Stromal cell of bone marrow (primary cell): ENCODE results near the gene PTMA.
"Not testable (repeated sequence)": the region's sequence is repeated elsewhere in the genome, so short reads cannot be mapped to it uniquely, and the experiment has no call there.

Experiments used
- DNase-seq: peaks from one replicate; pipeline ENCODE4 v3.0.0-alpha.2; 2012; ENCODE audit warnings: low read depth

PTMA gene, protein sequence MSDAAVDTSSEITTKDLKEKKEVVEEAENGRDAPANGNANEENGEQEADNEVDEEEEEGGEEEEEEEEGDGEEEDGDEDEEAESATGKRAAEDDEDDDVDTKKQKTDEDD

DNA sequence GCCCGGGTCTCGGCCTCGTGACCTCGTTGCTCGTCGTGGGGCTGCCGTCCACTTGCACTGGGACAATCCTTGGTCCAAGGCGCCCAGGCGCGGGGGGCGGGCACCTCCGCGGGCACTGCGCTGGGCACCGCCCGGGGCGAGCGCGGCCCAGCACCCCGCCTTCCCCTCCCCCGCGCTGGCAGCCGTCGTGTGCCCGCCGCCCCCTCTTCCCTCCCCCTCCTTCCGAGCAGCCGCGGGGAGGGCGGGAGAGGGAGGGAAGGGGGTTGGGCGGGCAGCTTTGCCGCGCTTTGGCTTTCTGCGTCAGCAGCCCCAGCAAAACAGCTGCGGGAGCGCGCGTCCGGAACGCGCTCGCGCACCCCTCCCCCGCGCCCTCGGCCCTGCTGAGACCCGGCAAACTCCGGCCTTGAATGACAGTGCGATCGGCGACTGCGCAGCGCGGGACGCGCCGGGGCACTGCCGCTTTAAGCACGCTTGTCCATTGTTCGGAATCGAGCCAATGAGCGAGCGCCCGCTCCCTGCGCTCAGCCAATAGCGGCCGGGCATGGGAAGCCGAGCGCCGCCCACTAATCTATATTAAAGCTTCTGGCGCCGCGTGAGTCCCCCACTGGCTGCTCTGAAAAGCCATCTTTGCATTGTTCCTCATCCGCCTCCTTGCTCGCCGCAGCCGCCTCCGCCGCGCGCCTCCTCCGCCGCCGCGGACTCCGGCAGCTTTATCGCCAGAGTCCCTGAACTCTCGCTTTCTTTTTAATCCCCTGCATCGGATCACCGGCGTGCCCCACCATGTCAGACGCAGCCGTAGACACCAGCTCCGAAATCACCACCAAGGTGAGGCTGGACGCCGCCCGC is at the start of gene PTMA:
PTMA (plus strand) TSS at position 599 of the 846 bp plus-strand sequence; CDS start at position 781, 182 bp downstream.
- DNase-seq = peak; percentile 99

DNA sequence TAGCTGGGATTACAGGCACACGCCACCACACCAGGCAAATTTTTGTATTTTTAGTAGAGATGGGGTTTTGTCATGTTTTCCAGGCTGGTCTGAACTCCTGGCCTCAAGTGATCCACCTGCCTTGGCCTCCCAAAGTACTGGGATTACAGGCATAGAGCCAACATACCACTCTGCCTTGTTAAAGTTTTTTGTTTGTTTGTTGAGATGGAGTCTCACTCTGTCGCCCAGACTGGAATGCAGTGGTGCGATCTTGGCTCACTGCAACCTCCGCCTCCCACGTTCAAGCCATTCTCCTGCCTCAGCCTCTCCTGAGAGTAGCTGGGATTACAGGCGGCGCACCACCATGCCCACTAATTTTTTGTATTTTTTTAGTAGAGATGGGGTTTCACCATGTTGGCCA is 48.3 kb upstream of the PTMA start:
- not testable (repeated sequence) for DNase-seq

DNA sequence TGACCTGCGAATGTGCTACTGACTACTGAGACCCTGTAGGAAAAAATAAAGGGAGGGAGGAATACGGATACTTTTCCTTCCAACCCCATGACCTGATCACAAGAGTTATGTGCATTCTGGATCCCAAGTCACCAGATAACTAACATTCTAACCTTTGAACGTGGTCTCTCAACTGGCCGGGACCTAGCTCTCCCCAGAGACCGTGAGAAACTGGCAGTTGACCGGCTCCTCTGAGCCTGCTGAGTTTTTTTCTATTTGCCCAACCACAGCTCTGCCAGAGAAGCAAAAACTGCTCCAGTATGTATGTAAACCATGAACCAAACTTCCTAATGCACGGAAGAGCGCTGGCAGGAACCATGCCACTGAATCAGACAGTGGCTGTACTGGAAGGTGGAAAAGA is 47.5 kb upstream of the PTMA start:
- DNase-seq = no peak

DNA sequence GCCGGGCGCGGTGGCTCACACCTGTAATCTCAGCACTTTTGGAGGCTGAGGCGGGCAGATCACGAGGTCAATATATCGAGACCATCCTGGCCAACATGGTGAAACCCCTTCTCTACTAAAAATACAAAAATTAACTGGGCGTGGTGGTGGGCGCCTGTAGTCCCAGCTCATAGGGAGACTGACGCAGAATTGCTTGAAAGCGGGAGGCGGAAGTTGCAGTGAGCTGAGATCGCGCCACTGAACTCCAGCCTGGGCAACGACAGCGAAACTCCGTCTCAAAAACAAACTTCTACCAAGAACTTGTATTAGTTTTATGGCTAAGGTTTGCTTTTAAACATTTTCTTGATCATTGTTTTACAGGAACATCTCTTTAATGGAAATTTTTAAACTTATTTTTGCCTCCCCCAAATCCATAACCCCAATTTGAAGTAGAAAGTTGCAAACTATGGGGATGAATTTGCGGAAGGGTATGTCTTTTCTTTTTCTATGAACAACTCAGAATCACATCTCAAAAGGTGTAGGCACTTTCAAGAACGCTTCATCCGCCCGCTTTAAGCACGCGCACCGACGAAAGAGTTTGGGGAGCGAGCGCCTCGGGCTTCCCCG is 46.8 kb upstream of the PTMA start:
- no peak for DNase-seq

DNA sequence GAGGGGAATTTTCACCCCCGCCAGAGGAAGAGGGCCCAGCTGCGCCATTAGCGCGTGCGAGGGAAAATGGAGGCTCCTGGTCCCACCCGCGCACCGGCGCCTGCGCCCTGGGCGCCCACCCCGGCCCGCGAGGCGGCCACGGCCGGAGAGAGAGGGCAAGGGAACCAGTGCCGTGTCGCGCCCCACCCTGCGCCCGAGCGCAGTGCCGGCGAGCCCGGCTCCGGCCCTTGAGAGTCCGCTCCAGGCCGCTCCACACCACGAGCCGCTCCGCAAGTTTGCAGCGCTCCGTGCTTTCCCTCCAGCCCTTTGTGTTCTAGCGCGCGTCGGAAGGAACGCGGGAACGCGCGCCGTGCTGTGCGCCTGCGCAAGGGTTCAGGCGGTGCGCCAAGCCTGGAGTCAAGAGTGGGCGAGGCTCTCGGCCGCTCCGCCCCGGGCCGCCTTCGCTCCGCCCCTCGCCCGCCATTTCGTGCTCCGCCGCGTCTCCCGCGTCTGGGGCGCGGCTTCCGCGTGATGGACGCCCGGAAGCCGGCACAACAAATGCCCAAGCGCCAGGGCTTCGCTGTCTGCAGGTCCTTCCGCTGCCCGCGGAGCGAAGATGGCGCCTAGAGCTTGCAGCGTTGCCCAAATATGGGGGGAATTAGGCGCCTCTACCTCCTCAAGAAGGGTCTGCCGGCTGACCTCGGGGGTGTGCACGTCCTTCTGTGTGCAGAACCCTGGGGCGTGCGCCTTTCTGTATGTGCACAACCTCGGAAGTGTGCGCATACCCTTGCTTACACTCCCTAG is 46.1 kb upstream of the PTMA start:
- DNase-seq = peak; percentile 93

DNA sequence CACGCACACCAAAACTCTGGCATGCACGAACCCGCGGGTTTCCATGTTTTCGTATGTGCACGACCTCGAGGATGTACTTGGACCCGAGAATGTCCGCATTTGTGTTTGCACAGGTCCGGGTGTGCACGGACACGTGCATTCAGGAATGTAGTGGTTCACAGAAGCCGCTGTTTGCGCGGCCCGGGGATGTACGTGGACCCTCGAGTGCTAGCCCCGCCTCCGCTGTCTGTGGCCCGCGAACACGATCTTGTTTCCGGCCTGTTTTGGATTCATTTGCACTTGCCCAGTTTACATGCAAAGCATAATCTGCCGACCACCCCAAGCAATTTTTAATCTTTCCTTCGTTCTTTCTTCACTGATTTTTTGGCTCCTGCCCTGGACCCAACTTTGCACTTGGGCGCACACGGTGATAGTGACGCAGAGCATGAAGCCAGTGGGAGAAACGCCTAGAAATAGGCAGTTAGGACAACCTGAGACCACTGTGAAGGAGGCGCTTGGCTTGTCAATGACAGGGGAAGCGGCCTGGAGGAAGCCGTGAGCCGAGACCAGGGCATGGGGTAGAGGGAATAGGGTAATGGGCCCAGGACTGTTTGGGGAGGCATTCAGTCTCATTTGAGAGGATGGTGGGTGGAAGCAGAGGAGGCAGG is 45.4 kb upstream of the PTMA start:
- no peak for DNase-seq

DNA sequence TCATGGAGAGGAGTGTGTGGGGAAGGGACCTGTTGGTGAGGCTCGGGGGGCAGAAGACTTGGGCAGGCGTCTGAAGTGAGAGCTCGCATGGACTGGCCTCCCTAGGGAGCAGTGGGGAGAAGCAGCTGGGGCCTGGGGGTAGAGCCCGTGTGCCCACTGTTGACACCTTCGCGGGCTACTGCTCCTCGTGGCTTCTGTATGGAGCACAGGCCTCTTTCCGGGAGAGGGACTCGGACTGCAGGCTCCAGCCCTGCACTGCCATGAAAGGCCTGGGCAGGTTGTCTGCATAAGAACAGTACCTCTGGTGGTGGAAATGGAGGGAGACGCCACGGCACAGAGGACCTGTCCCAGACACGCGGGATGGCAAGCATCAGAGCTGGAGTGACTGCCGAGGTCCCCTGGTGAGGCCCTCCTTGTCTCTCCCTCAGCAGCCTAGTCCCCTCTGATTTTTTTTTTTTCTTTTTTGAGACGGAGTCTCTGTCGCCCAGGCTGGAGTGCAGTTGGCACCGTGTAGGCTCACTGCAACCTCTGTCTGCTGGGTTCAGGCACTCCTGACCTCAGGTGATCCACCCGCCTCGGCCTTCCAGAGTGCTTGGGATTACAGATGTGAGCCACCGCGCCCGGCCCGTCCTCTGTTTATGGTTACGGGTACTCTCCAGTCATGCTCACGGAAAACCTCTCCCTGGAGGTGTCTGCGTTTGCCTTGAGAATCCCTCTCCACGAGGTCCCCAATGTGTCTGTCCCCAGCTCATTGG is 44.7 kb upstream of the PTMA start:
- no peak for DNase-seq

DNA sequence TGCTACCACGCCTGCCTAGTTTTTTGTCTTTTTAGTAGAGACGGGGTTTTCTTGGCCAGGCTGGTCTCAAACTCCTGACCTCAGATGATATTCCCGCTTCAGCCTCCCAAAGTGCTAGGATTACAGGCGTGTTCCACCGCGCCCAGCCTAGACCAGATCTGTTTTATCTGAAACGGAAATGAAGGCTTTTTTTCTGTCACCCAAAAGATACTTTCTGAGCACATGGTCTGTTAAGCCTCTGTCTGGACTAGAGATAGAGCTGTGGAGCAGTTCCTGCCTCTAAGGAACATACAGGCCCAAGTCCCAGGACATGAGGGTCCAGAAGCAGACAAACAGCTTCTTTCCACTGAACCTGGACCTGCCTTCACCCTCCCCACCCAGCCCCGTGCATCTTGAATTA is 43.6 kb upstream of the PTMA start:
- no peak for DNase-seq

DNA sequence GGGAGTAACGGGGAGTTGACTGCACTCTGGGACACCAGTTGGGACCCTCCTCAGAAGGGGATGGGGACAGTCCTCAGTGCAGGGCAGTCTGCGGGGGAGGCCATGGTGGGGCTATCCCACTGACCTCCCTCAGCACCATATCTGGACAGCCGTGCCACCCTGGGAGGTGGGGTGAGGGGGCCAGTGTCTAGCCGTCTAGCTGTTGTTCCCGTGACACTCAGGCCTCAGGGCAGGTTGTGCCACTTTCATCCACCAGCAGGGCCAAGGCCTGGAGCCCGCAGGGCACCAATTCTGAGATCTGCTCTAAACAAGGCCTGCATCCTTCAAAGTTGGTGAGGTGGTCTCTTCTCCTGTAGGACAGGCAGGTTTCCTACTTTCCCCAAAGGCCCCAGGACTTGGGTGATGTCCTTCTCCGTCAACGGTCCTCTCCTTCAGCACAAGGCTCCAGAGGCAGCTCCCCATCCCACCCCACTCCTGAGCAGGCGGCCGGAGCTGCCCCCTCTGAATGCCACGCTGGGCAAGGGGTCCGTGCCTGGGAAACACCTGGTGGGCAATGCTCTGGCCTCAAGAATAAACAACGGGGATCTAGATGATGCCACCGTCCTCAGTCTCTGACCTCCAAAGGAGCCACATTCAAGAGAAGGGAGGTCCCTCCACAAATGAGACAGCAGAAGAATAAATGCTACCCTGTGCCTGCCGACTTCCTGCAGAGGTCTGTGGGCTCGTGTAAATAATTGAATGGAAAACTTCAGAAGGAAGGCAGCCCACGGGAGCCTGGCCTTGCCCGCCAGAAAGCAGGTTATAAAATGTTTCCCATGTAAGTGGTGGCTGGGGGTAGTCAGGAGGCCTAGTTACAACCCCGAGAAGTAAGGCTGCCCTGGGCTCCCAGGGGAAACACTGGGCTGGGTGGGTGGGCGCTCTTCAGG is 42.8 kb upstream of the PTMA start:
- DNase-seq = no peak

DNA sequence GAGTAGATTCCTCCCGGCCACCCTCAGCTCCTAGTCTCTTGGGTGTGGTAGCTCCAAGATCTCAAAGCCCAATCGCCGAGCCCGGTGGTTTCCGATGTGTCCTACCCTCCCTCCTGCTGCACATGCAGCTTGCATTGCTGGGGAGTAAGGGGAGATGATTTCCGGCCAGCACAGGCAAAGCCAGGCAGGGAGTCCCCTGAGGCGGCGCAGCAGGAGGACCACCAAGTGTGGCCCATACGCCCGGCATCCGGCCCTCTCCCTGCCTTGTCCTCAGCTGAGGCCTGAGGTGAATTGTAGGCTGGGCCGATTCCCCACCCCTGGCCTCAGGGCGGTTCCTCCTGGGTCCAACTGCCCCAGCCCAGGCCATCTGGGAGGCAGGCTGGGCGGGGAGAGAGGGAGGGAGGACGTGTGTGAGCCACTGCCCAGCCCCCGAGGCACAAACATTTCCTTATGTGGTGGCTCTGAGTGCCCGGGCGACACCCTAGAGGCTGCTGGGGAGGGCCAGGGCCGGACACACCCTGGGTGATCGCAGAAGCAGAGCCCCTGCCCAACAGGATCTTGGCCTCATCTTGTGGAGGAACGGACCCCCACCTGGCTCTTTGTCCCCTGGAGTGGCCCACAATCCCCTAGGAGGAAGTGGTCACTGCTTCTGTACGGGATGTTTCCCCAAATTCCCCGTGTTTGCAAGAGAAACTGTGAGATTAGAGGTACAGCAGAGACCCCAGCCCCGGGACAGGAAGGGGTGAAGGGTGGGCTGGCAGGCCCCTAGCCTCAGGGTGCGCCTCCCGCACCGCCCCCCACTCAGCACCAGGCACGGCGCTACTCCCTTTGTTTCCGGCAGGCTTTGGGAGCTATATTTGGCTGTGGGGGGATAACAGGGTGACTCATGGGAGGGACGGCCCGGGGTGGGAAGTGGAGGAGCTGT is 41.9 kb upstream of the PTMA start:
- DNase-seq = peak; percentile 86

DNA sequence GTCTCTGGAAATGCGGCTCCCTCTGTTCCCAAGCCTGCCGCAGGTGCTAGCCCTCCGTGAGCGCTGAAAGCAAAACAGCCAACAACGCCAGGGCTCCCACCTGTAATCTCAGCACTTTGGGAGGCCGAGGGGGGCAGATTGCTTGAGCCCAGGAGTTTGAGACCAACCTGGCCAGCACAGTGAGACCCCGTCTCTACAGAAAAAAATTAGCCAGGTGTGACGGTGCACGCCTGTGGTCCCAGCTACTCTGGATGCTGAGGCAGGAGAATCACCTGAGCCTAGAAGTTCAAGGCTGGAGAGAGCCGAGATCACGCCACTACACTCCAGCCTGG is 41.3 kb upstream of the PTMA start:
- DNase-seq = no peak

DNA sequence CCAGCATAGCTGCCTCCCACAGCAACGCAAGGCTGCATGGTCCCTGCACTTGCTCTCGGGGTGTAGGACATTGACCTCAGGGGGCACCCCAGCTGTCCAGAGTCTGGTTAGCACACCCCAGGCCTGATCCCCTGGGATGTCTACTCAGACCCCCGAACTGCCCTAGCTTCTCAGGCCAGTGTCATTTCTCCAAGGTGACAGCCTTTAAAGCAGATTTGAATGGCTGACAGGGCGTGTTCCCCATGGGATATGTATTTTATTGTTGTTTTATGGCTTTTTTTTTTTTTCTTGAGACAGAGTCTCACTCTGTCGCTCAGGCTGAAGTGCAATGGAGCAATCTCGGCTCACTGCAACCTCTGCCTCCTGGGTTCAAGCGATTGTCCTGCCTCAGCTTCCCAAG is 40.8 kb upstream of the PTMA start:
- DNase-seq = no peak

DNA sequence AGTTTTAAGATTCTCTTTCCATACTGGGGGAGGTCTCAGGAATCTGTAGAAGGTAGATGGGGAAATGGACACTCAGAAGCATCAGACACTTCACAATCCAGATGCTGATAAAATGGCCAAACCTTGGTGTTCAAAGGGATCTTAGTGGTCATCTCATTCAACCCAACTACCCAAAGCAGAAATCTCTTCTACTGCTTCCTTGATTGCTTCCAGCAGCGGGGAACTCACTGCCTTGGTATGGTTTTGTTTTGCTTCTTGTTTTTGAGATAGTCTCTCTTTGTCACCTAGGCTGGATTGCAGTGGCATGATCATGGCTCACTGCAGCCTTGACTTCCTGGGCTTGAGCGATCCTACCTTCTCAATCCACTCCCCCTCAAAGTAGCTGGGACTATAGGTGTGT is 39.3 kb upstream of the PTMA start:
- DNase-seq = no peak

DNA sequence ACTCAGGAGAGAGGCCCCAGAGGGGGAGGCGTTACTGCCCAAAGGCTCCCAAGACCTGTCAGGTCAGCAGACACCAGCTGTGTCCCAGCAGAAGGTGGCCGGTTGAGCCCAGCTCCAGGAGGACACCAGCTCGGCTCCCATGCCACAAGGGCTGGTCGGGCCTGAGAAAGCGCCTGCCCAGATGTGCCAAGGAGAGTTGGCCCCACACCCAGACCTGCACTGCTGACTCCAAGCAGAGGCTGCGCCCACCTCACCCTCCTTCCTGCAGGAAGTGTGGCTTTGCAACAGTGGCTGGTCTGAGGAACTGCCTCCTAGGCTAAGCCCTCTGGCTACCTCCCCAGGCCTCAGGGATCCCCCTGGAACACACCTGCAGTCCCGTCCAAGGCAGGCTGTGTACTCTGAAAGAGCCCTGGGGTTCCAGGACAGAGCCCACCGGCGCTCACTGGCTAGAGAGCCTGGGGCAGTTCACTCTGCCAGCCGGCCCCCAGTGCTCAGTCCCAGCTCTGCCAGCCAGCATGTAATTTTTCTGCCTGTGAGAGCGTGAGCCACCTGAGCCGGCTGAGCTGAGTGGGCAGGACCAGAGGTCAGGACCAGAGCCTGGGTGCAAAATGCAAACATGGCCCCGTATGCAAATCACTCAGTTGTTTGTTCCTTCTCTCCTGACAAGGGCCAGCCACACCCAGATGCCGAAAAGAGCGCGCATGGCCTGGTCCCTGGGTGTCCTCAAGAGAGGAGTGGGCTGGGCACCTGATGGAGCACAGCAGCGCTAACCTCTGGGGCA is 36.9 kb upstream of the PTMA start:
- no peak for DNase-seq

DNA sequence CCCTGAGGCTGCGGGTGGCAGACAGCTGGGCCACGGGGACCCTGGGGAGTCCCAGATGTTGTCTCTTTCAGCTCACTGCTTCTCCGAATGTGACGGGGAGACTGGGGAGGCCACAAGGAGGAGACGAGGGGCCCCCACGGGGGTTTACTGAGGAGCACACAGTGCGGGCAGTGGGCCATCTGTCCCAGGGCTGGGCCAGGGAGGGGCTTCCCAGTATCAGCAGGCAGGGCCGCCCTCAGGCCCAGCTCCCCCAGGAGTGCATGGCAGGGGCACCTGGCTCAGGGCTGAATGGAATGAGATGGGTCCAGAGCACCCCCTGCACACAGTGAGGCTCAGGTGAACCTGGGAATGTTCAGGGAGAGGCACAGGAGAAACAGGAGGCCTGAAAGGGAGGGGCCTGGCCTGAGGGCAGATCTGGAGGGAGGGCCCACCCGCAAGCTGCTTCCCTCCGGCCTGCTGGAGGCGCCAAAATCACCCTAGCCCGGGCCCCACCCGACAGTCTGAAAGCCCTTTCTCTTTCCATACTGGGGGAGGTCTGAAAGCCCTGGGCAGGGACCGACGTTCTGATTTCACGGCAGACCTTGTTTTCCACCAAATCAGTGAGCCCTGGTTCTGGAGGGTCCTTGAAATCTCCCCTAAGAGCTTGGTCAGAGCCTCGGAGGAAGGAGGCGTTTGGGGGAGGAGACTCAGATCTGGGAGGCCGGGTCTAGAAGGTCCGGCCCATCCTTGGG is 35.5 kb upstream of the PTMA start:
- no peak for DNase-seq

DNA sequence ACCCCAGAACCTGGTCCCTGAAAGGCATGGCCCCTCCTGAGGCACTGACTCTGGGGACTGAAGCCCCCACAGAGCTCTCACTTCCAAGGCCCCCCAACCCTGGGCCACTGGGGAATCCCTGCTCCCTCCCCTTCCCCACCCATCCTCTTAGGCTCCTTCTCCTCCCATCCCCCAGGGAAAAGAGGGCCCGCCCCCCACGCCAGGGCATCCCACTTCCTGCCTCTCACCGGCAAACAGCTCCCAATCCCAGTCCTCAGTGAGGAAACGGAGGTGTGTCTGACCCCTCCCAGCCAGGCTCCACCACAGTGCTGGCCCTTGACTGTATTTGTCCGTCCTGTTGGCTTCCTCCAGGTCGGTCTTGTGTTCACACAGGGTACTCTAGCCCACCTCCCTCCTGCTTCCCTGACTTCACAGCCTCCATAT is 35.0 kb upstream of the PTMA start:
- no peak for DNase-seq

DNA sequence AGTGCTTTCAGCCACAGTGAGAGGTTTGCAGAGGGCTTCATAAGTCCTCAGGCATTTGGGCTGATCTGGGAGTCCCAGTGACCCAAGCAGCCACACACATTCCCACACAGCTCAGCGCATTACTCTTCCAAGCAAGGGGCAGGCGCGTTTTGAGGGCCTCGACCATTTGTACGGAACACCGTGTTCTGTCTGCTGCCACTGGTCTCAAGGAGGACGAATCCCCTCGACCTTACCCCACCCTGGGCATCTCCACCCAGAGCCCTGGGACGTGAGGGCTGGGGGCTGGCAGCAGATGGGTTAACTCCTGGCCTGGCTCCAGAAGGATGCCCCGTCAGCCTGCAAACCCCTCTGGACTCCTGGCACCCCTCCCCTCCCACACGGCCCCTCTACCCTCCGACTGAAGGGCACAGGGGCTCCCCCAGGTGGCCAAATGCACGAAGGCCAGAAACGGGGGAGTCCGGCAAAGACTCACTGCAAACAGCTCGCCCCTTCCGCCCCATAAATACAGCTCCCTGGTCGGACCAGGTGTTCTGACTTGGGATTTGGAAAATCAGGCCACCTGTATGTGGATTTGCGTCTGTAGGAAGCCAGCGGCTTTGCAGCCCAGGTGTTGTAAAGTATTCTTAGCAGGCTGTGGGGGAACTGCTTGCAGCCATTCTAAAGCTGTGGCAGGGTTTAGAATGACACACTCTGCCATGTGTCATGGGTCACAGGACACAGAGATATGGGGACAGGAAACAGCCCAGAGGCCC is 33.6 kb upstream of the PTMA start:
- DNase-seq = no peak
